ENCODE measurements around the gene EGLN2.

Gene EGLN2

DNA sequence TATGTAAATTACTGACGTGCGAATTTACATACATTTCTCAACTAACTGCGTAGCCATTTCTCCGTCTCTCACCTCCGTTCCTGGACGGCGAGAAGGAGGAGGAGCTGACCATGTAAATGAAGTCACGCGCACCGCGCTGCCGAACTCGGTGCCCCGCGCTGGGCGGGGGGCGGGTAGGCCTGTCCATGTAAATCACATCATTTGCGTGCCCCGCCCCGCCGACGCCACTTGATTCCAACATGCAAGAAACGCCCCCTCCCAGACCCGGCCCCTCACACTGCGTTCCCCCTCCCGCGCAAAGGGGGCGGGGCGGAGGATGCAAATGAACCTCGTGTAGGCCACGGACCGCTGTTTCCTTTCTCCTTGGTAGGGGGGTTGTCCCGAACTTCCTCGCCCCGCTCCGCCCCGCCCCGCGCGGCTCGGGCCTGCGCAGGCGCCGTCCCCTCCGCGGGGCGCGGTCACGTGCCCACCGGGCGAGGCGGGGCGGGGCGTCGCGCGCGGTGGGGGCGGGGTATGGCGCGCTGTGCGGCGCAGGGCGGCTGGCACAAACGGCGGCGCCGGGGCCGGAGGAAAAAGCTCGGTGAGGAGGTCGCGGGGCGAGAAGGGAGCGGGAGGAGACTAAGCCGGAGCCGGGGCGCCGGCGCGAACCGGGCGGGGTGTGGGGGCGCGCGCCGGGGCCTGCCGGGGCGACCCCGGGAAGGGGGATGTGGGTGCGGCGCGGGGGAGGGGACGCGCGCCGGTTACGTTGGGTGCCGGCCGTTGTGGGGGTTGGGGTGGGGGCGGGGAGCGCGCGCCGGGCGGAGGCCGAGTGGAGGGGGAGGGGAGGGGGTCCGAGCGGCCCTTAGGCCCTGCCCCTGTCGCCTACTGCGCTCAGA lies at the start of gene EGLN2:
TSS of gene EGLN2 (plus strand) at position 509 of the 875 bp plus-strand sequence. CDS start 1,382 bp downstream, outside the sequence.
- H3K4me3 ChIP-seq (ENCODE audit: low read depth in 1 of 2, low read length in 2 of 2) = peak within 1 kb of the TSS; percentile 84 to 87
- peaks cover 0 to 19% of the 10 kb centered on the region in 2 donors for H3K36me3 ChIP-seq (ENCODE audit: control insufficient read depth in 1 of 2, insufficient read depth in 2 of 2, low read length in 2 of 2)
- H3K27me3 ChIP-seq (ENCODE audit: control insufficient read depth in 1 of 2, insufficient read depth in 2 of 2, low read length in 2 of 2) = no peaks in the 10 kb centered on the region
- H3K9ac ChIP-seq (ENCODE audit: low read depth in 1 of 2, low read length in 2 of 2) = peak within 1 kb of the TSS; percentile 72 to 73
- H3K4me1 ChIP-seq (ENCODE audit: control insufficient read depth in 1 of 2, insufficient read depth in 2 of 2, low read length in 2 of 2) = peaks cover 50 to 51% of the 10 kb centered on the region in 2 donors
- H3K27ac ChIP-seq (ENCODE audit: low read depth, low read length) = peak within 1 kb of the TSS; percentile 84
- H3K9me3 ChIP-seq (ENCODE audit: control insufficient read depth in 1 of 2, low read length in 2 of 2) = no peaks in the 10 kb centered on the region

- Histone ChIP-seq H3K27me3 (ENCODE audit: control insufficient read depth in 1 of 2, insufficient read depth in 2 of 2, low read length in 2 of 2) (no peaks in the 10 kb centered on the region), H3K4me3 (ENCODE audit: low read depth in 1 of 2, low read length in 2 of 2) (peak within 1 kb of the TSS; percentile 75 to 81), H3K9ac (ENCODE audit: low read depth in 1 of 2, low read length in 2 of 2) (peak within 1 kb of the TSS; percentile 82), H3K36me3 (ENCODE audit: control insufficient read depth in 1 of 2, insufficient read depth in 2 of 2, low read length in 2 of 2) (no peaks in the 10 kb centered on the region), H3K27ac (ENCODE audit: low read depth, low read length) (peak within 1 kb of the TSS; percentile 86), H3K9me3 (ENCODE audit: control insufficient read depth in 1 of 2, low read length in 2 of 2) (no peaks in the 10 kb centered on the region), H3K4me1 (ENCODE audit: control insufficient read depth in 1 of 2, insufficient read depth in 2 of 2, low read length in 2 of 2) (peaks cover 22 to 34% of the 10 kb centered on the region in 2 donors)
Measured at GRCh38 chr19:40750058-40750873, 48.7 kb upstream of the EGLN2 start, which contains the start of gene ACTMAP. TSS of gene ACTMAP (minus strand) at chr19:40750477. CDS start at chr19:40749803, 674 bp downstream.

DNA sequence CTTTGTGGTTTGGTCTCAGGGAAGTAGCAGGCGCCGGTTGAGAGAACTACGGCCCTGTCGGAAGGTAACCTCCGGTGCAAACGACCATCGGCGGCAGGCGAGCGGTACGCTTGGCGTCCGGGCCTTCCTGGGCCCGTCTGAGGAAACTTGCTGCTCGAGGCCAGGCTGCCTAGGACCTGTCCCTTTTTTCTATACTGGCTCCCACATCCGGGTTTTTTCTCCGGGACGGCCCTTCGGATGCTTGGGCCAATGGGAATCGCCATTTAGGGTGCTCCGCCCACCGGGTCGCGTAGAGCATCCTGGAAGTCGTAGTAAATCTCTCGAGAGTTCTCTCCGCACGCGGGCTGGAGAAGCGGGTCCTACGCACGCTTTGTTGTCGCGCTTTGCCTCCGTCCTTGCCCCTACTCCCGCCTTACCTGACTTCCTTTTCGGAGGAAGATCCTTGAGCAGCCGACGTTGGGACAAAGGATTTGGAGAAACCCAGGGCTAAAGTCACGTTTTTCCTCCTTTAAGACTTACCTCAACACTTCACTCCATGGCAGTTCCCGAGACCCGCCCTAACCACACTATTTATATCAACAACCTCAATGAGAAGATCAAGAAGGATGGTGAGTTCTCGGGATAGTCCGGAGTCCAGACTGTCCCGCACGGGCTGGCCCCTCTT lies 48.0 kb upstream of the EGLN2 start, which contains the start of gene SNRPA:
TSS of gene SNRPA (plus strand) at position 330 of the 664 bp plus-strand sequence. CDS start at position 536, 206 bp downstream.
- peaks cover 27 to 41% of the 10 kb centered on the region in 2 donors for H3K4me1 ChIP-seq (ENCODE audit: control insufficient read depth in 1 of 2, insufficient read depth in 2 of 2, low read length in 2 of 2)
- no peaks in the 10 kb centered on the region for H3K27me3 ChIP-seq (ENCODE audit: control insufficient read depth in 1 of 2, insufficient read depth in 2 of 2, low read length in 2 of 2)
- H3K27ac ChIP-seq (ENCODE audit: low read depth, low read length) = peak within 1 kb of the TSS; percentile 86
- peaks cover 0 to 7% of the 10 kb centered on the region in 2 donors for H3K36me3 ChIP-seq (ENCODE audit: control insufficient read depth in 1 of 2, insufficient read depth in 2 of 2, low read length in 2 of 2)
- no peaks in the 10 kb centered on the region for H3K9me3 ChIP-seq (ENCODE audit: control insufficient read depth in 1 of 2, low read length in 2 of 2)
- H3K9ac ChIP-seq (ENCODE audit: low read depth in 1 of 2, low read length in 2 of 2) = peak within 1 kb of the TSS; percentile 82
- peak within 1 kb of the TSS; percentile 75 to 81 for H3K4me3 ChIP-seq (ENCODE audit: low read depth in 1 of 2, low read length in 2 of 2)

- Histone ChIP-seq H3K9me3 (ENCODE audit: control insufficient read depth in 1 of 2, low read length in 2 of 2) (no peaks in the 10 kb centered on the region), H3K36me3 (ENCODE audit: control insufficient read depth in 1 of 2, insufficient read depth in 2 of 2, low read length in 2 of 2) (peaks cover 0 to 20% of the 10 kb centered on the region in 2 donors), H3K9ac (ENCODE audit: low read depth in 1 of 2, low read length in 2 of 2) (peak overlapping the region; percentile 82), H3K4me1 (ENCODE audit: control insufficient read depth in 1 of 2, insufficient read depth in 2 of 2, low read length in 2 of 2) (peaks cover 27 to 51% of the 10 kb centered on the region in 2 donors), H3K27ac (ENCODE audit: low read depth, low read length) (peak overlapping the region; percentile 86), H3K4me3 (ENCODE audit: low read depth in 1 of 2, low read length in 2 of 2) (peak overlapping the region; percentile 73 to 81), H3K27me3 (ENCODE audit: control insufficient read depth in 1 of 2, insufficient read depth in 2 of 2, low read length in 2 of 2) (no peaks in the 10 kb centered on the region)
Measured at GRCh38 chr19:40752257-40752781, 46.7 kb upstream of the EGLN2 start.

DNA sequence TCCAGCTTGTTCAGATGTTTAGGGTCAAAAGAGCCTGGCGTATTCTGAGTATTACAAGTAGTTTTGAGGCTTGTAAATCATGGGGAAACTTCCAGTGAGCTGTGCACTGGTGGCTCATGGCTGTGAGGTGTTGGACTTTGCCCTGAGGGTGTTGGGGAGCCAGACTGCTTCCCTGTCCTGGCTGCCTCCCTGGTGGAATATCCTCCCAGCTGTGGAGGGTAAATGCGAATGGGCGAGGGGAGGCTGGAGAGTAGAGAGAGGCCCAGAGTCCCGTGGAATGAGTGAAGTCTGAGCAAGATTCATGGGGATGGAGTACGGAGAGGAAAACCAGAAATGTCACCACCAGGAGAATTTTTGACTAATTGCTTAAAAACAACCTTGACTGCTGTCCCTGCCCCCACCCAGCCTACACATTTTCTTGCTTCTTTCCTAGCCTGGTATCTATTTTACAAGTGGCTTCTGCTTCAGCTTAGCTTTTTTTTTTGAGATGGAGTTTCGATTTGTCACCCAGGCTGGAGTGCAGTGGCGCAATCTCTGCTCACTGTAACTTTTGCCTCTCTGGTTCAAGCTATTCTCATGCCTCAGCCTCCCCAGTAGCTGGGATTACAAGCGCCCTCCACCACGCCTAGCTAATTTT lies 44.3 kb upstream of the EGLN2 start:
- peaks cover 12 to 41% of the 10 kb centered on the region in 2 donors for H3K36me3 ChIP-seq (ENCODE audit: control insufficient read depth in 1 of 2, insufficient read depth in 2 of 2, low read length in 2 of 2)
- H3K4me3 ChIP-seq (ENCODE audit: low read depth in 1 of 2, low read length in 2 of 2) = peak overlapping the region; percentile 46 to 67
- H3K27me3 ChIP-seq (ENCODE audit: control insufficient read depth in 1 of 2, insufficient read depth in 2 of 2, low read length in 2 of 2) = no peaks in the 10 kb centered on the region
- H3K9ac ChIP-seq (ENCODE audit: low read depth in 1 of 2, low read length in 2 of 2) = peak overlapping the region; percentile 67 to 80
- H3K9me3 ChIP-seq (ENCODE audit: control insufficient read depth in 1 of 2, low read length in 2 of 2) = no peaks in the 10 kb centered on the region
- H3K27ac ChIP-seq (ENCODE audit: low read depth, low read length) = peak overlapping the region; percentile 84
- H3K4me1 ChIP-seq (ENCODE audit: control insufficient read depth in 1 of 2, insufficient read depth in 2 of 2, low read length in 2 of 2) = peaks cover 20 to 47% of the 10 kb centered on the region in 2 donors

- H3K9ac ChIP-seq (ENCODE audit: low read depth in 1 of 2, low read length in 2 of 2) = no peak overlapping the region
- peaks cover 18 to 42% of the 10 kb centered on the region in 2 donors for H3K4me1 ChIP-seq (ENCODE audit: control insufficient read depth in 1 of 2, insufficient read depth in 2 of 2, low read length in 2 of 2)
- peaks cover 15 to 46% of the 10 kb centered on the region in 2 donors for H3K36me3 ChIP-seq (ENCODE audit: control insufficient read depth in 1 of 2, insufficient read depth in 2 of 2, low read length in 2 of 2)
- H3K9me3 ChIP-seq (ENCODE audit: control insufficient read depth in 1 of 2, low read length in 2 of 2) = no peaks in the 10 kb centered on the region
- H3K27ac ChIP-seq (ENCODE audit: low read depth, low read length) = no peak overlapping the region
- no peaks in the 10 kb centered on the region for H3K27me3 ChIP-seq (ENCODE audit: control insufficient read depth in 1 of 2, insufficient read depth in 2 of 2, low read length in 2 of 2)
- H3K4me3 ChIP-seq (ENCODE audit: low read depth in 1 of 2, low read length in 2 of 2) = peak overlapping the region in 1 of 2 donors; percentile 40
Measured at GRCh38 chr19:40755248-40755624, 43.8 kb upstream of the EGLN2 start.

- peaks cover 20 to 52% of the 10 kb centered on the region in 2 donors for H3K36me3 ChIP-seq (ENCODE audit: control insufficient read depth in 1 of 2, insufficient read depth in 2 of 2, low read length in 2 of 2)
- no peaks in the 10 kb centered on the region for H3K9me3 ChIP-seq (ENCODE audit: control insufficient read depth in 1 of 2, low read length in 2 of 2)
- no peak overlapping the region for H3K4me3 ChIP-seq (ENCODE audit: low read depth in 1 of 2, low read length in 2 of 2)
- H3K9ac ChIP-seq (ENCODE audit: low read depth in 1 of 2, low read length in 2 of 2) = no peak overlapping the region
- no peak overlapping the region for H3K27ac ChIP-seq (ENCODE audit: low read depth, low read length)
- H3K27me3 ChIP-seq (ENCODE audit: control insufficient read depth in 1 of 2, insufficient read depth in 2 of 2, low read length in 2 of 2) = no peaks in the 10 kb centered on the region
- peaks cover 18 to 42% of the 10 kb centered on the region in 2 donors for H3K4me1 ChIP-seq (ENCODE audit: control insufficient read depth in 1 of 2, insufficient read depth in 2 of 2, low read length in 2 of 2)
Measured at GRCh38 chr19:40755791-40756190, 43.2 kb upstream of the EGLN2 start.

DNA sequence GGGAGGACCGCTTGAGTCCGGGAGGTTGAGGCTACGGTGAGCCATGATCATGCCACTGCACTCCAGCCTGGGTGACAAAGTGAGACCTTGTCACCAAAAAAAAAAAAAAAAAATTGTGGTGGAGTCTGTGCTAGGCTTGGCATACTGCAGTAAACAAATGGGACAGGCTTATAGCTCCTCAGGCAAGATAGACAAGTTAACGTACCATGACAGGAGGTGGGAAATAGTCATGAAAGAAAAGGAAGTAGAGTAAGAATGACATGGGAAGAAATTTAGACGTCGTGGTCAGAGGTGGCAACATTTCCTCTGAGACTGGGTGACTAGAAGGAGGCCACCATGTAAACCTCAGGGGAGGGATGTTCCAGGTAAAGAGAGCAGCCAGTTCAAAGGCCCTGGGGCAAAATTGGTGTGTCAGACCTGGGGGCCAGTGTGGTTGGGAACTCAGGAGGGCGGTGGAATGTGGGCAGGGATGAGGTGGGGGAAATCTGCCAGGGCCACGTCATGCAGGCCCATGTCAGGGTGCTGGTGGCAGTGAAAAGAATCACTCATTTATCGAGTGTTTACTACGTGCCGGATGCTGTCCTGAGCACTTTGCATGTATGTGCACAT lies 42.4 kb upstream of the EGLN2 start:
- Histone ChIP-seq H3K27me3 (ENCODE audit: control insufficient read depth in 1 of 2, insufficient read depth in 2 of 2, low read length in 2 of 2) (no peaks in the 10 kb centered on the region), H3K9me3 (ENCODE audit: control insufficient read depth in 1 of 2, low read length in 2 of 2) (no peaks in the 10 kb centered on the region), H3K4me1 (ENCODE audit: control insufficient read depth in 1 of 2, insufficient read depth in 2 of 2, low read length in 2 of 2) (peaks cover 18 to 42% of the 10 kb centered on the region in 2 donors), H3K27ac (ENCODE audit: low read depth, low read length) (no peak overlapping the region), H3K4me3 (ENCODE audit: low read depth in 1 of 2, low read length in 2 of 2) (no peak overlapping the region), H3K36me3 (ENCODE audit: control insufficient read depth in 1 of 2, insufficient read depth in 2 of 2, low read length in 2 of 2) (peaks cover 26 to 60% of the 10 kb centered on the region in 2 donors), H3K9ac (ENCODE audit: low read depth in 1 of 2, low read length in 2 of 2) (no peak overlapping the region)

DNA sequence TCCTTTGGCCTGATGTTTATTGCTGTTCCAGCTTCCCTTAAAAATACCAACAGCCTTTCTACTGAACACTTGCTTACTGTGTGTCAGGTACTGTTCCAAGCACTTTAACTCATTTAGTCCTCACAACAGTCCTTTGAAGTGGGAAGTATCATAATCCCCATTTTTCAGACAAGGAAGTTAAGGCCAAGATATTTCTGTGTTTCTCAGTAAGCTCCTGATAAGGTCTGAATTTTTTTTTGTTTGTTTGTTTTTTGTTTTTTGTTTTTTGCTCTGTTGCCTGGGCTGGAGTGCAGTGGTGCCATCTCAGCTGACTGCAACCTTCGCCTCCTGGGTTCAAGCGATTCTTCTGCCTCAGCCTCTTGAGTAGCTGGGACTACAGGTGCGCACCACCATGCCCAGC lies 40.5 kb upstream of the EGLN2 start:
- H3K4me1 ChIP-seq (ENCODE audit: control insufficient read depth in 1 of 2, insufficient read depth in 2 of 2, low read length in 2 of 2) = peaks cover 15 to 31% of the 10 kb centered on the region in 2 donors
- no peak overlapping the region for H3K9ac ChIP-seq (ENCODE audit: low read depth in 1 of 2, low read length in 2 of 2)
- peaks cover 43 to 78% of the 10 kb centered on the region in 2 donors for H3K36me3 ChIP-seq (ENCODE audit: control insufficient read depth in 1 of 2, insufficient read depth in 2 of 2, low read length in 2 of 2)
- H3K4me3 ChIP-seq (ENCODE audit: low read depth in 1 of 2, low read length in 2 of 2) = no peak overlapping the region
- no peak overlapping the region for H3K27ac ChIP-seq (ENCODE audit: low read depth, low read length)
- no peaks in the 10 kb centered on the region for H3K27me3 ChIP-seq (ENCODE audit: control insufficient read depth in 1 of 2, insufficient read depth in 2 of 2, low read length in 2 of 2)
- H3K9me3 ChIP-seq (ENCODE audit: control insufficient read depth in 1 of 2, low read length in 2 of 2) = no peaks in the 10 kb centered on the region
